Measurements from ENCODE around the gene DNLZ. TPM values are rescaled to one million over a fixed set of nuclear protein-coding genes. Genes with fewer than 3 reads are reported as not detected.

DNLZ gene
- total and polyA plus RNA-seq, 9 of the 15 experiments (the other 6 are each of a cell fraction or from before 2014, with no cell fraction given), result 0.17 to 44.6 (median 3.4) TPM

- no peak for TF ChIP-seq THRA (IDR thresholded peaks at IDR 0.05)
- TF ChIP-seq NFIC (IDR thresholded peaks at IDR 0.05), result peak; percentile 96
- TF ChIP-seq POLR2G (IDR thresholded peaks at IDR 0.05; ENCODE audit: low read depth, low read length), result peak; percentile 66
- TF ChIP-seq CHCHD3 (CRISPR knock-in tag; IDR thresholded peaks at IDR 0.05), result no peak
- no peak for TF ChIP-seq MAFF (IDR thresholded peaks at IDR 0.05; ENCODE audit: low read length)
- TF ChIP-seq ZBTB33 (CRISPR knock-in tag; IDR thresholded peaks at IDR 0.05), result peak; percentile 95
- no peak for TF ChIP-seq TAL1 (IDR thresholded peaks at IDR 0.05)
- TF ChIP-seq NR4A1 (CRISPR knock-in tag; IDR thresholded peaks at IDR 0.05), result no peak
- no peak for TF ChIP-seq NR4A1 (tag; IDR thresholded peaks at IDR 0.05)
- no peak for TF ChIP-seq BRD9 (IDR thresholded peaks at IDR 0.05; ENCODE audit: low read depth, partially characterized antibody)
- TF ChIP-seq AFF1 (IDR thresholded peaks at IDR 0.05; ENCODE audit: low read depth in 1 of 2, partially characterized antibody in 2 of 2), result no peak
- no peak for TF ChIP-seq NKRF (IDR thresholded peaks at IDR 0.05; ENCODE audit: borderline replicate concordance)
- TF ChIP-seq ZNF707 (CRISPR knock-in tag; conservative IDR thresholded peaks at IDR 0.05), result no peak
- no peak for TF ChIP-seq RNF219 (CRISPR knock-in tag; IDR thresholded peaks at IDR 0.05)
- TF ChIP-seq GTF2F1 (IDR thresholded peaks at IDR 0.05; ENCODE audit: low read depth, low read length), result no peak
- TF ChIP-seq TCF7L2 (IDR thresholded peaks at IDR 0.05; ENCODE audit: low read depth, low read length), result no peak
These were observed 1.6 kb upstream of the DNLZ start (continued) for GRCh38 chr9:136364942-136365774.

All from K562 (cell line).